ENCODE results near the gene NF2. TPM values are rescaled to one million over a fixed set of nuclear protein-coding genes. Genes with fewer than 3 reads are reported as not detected.

The NF2 gene
- total and polyA plus RNA-seq, 10 of the 15 experiments (the other 5 are each of a cell fraction or from before 2014, with no cell fraction given), result 2.2 to 49.8 (median 22.5) TPM

GRCh38 chr22:29700900-29701154 lies 97.4 kb downstream of the NF2 start:
- no peak overlapping the region for H3K9ac ChIP-seq (ENCODE audit: control insufficient read depth, insufficient read depth, low read length)

GRCh38 chr22:29701155-29701999 lies 97.9 kb downstream of the NF2 start:
- no peak for FAIRE-seq
- 45% methylated on average over 14 of the region's 14 CpGs for WGBS (ENCODE audit: insufficient coverage, insufficient replicate concordance, low lambda C conversion rate, missing lambda C conversion rate)
- Histone ChIP-seq H3K4me3 (no peak overlapping the region), H3K9ac (ENCODE audit: control insufficient read depth, insufficient read depth, low read length) (no peak overlapping the region), H3K27me3 (replicated peaks in 1 of 2; ENCODE audit: control insufficient read depth in 2 of 2, insufficient read depth in 2 of 2, low read length in 1 of 2) (no peaks in the 10 kb centered on the region), H3K36me3 (ENCODE audit: control insufficient read depth in 2 of 2, insufficient read depth in 2 of 2, low read length in 1 of 2) (no peaks in the 10 kb centered on the region), H2AFZ (ENCODE audit: control insufficient read depth, low read depth, low read length) (no peak overlapping the region), H3K4me2 (ENCODE audit: control insufficient read depth, insufficient read depth) (no peak overlapping the region), H4K20me1 (ENCODE audit: control insufficient read depth, insufficient read depth) (no peaks in the 10 kb centered on the region), H3K4me1 (ENCODE audit: control insufficient read depth, insufficient read depth, low read length) (0 out of 2 replicates have a peak, but pooled peaks cover 3% of the 10 kb centered on the region), H3K79me2 (ENCODE audit: control insufficient read depth, insufficient read depth, low read length) (no peaks in the 10 kb centered on the region), H3K27ac (ENCODE audit: control insufficient read depth, insufficient read depth) (no peak overlapping the region), H3K9me3 (replicated peaks; ENCODE audit: control insufficient read depth, insufficient read depth, low read length) (no peaks in the 10 kb centered on the region)
- in situ Hi-C loops (cut with MboI), result no loop called here
- intact Hi-C loops (cut with micrococcal nuclease; ENCODE audit: unreplicated experiment), result no loop called here
- ChIA-PET SMC1A (ENCODE audit: uncharacterized antibody, unreplicated experiment) (interaction anchor here (1.1 to 1.2 kb wide), 3 partner anchors 12 to 377 kb away, joined by 3 read pairs; no protein-coding TSS in a partner anchor), RAD21 (ENCODE audit: unreplicated experiment) (interaction anchor here (0.6 to 1.2 kb wide), 2 partner anchors 59 to 304 kb away, joined by 3 to 4 read pairs; no protein-coding TSS in a partner anchor), POLR2A (no interaction called here), CTCF (interaction anchor here (0.5 to 1.2 kb wide), 3 partner anchors 20 to 303 kb away, joined by 4 to 10 read pairs (median 5); no protein-coding TSS in a partner anchor)
- DNase-seq (ENCODE audit: low read depth, low spot score), result no peak
- peak; percentile 66 for ATAC-seq
- no TSS peak for BruUV-seq (replicated peaks)
- TF ChIP-seq NR2C1 (IDR thresholded peaks at IDR 0.05) (no peak), USF2 (IDR thresholded peaks at IDR 0.05; ENCODE audit: borderline replicate concordance, low read depth, low read length) (no peak), RAD21 (IDR thresholded peaks at IDR 0.05; ENCODE audit: insufficient read depth, low read depth, low read length) (0 out of 2 replicates have a peak, but pooled peaks have one; percentile 12), CTCF (IDR thresholded peaks at IDR 0.05 in 2 of 3, conservative IDR thresholded peaks at IDR 0.05 in 1 of 3; ENCODE audit: control insufficient read depth in 2 of 3, extremely low read depth in 1 of 3, insufficient read depth in 1 of 3, low read depth in 3 of 3, low read length in 3 of 3) (peak; percentile 16 to 28 (median 21); a peak in 3 of 6 replicates)

More at GRCh38 chr22:29700900-29701154, 97.4 kb downstream of the NF2 start:
- Histone ChIP-seq H3K4me3 (no peak overlapping the region), H3K9me3 (replicated peaks; ENCODE audit: control insufficient read depth, insufficient read depth, low read length) (no peaks in the 10 kb centered on the region), H3K27me3 (replicated peaks in 1 of 2; ENCODE audit: control insufficient read depth in 2 of 2, insufficient read depth in 2 of 2, low read length in 1 of 2) (no peaks in the 10 kb centered on the region), H3K4me1 (ENCODE audit: control insufficient read depth, insufficient read depth, low read length) (0 out of 2 replicates have a peak, but pooled peaks cover 3% of the 10 kb centered on the region), H4K20me1 (ENCODE audit: control insufficient read depth, insufficient read depth) (no peaks in the 10 kb centered on the region), H3K4me2 (ENCODE audit: control insufficient read depth, insufficient read depth) (no peak overlapping the region), H3K79me2 (ENCODE audit: control insufficient read depth, insufficient read depth, low read length) (no peaks in the 10 kb centered on the region), H2AFZ (ENCODE audit: control insufficient read depth, low read depth, low read length) (no peak overlapping the region), H3K36me3 (ENCODE audit: control insufficient read depth in 2 of 2, insufficient read depth in 2 of 2, low read length in 1 of 2) (0 out of 4 replicates have a peak, but pooled peaks cover 0 to 1% of the 10 kb centered on the region in 2 experiments), H3K27ac (ENCODE audit: control insufficient read depth, insufficient read depth) (no peak overlapping the region)
- intact Hi-C loops (cut with micrococcal nuclease; ENCODE audit: unreplicated experiment) (no loop called here), in situ Hi-C loops (cut with MboI) (no loop called here)
- WGBS (ENCODE audit: insufficient coverage, insufficient replicate concordance, low lambda C conversion rate, missing lambda C conversion rate), result 84% methylated on average over 9 of the region's 9 CpGs
- ChIA-PET POLR2A (no interaction called here), RAD21 (ENCODE audit: unreplicated experiment) (interaction anchor here (0.6 to 1.2 kb wide), 2 partner anchors 58 to 304 kb away, joined by 3 to 4 read pairs; no protein-coding TSS in a partner anchor), CTCF (interaction anchor here (1.0 to 1.2 kb wide), 2 partner anchors 19 to 304 kb away, joined by 4 to 10 read pairs; no protein-coding TSS in a partner anchor), SMC1A (ENCODE audit: uncharacterized antibody, unreplicated experiment) (interaction anchor here (1.1 to 1.2 kb wide), 3 partner anchors 11 to 378 kb away, joined by 3 read pairs; no protein-coding TSS in a partner anchor)
- TF ChIP-seq NFYB (IDR thresholded peaks at IDR 0.05; ENCODE audit: insufficient read depth, low read depth, low read length) (no peak), TCF3 (IDR thresholded peaks at IDR 0.05; ENCODE audit: borderline replicate concordance, insufficient read depth, low read depth, low read length) (no peak)
- no peak for DNase-seq (ENCODE audit: low read depth, low spot score)
- no peak for ATAC-seq
- FAIRE-seq, result no peak
- BruUV-seq (replicated peaks), result no TSS peak

Data from GM12878 (cell line).